ENCODE data around the gene REEP3. TPM values are rescaled to one million over a fixed set of nuclear protein-coding genes. Genes with fewer than 3 reads are reported as not detected.
"Not testable (repeated sequence)": the region's sequence is repeated elsewhere in the genome, so short reads cannot be mapped to it uniquely, and the experiment has no call there.

Gene REEP3
- total RNA-seq, 4 donors from 2014 or later, result 22.8 to 36.7 (median 32.1) TPM

- in situ Hi-C loops (cut with MboI; ENCODE audit: low sequenced_read_pairs in 4 of 4), result no loop called here
- no peaks in the 10 kb centered on the region for H3K36me3 ChIP-seq
- no peak for ATAC-seq
- no peak overlapping the region for H3K27ac ChIP-seq
- DNase-seq, result no peak
- no peak for TF ChIP-seq POLR2A (IDR thresholded peaks at IDR 0.05)
- TF ChIP-seq CTCF (IDR thresholded peaks at IDR 0.05 in 4 of 5, conservative IDR thresholded peaks at IDR 0.05 in 1 of 5), result no peak
- intact Hi-C loops (cut with DNase I; ENCODE audit: low total_unique reads), result no loop called here
- H3K9me3 ChIP-seq, result no peaks in the 10 kb centered on the region
- H3K4me1 ChIP-seq, result no peaks in the 10 kb centered on the region
- no peaks in the 10 kb centered on the region for H3K27me3 ChIP-seq
- H3K4me3 ChIP-seq, result no peak overlapping the region
Measured at GRCh38 chr10:63653747-63654146, 132.5 kb downstream of the REEP3 start.

- no peaks in the 10 kb centered on the region for H3K9me3 ChIP-seq
- TF ChIP-seq POLR2A (IDR thresholded peaks at IDR 0.05) (no peak), CTCF (IDR thresholded peaks at IDR 0.05 in 4 of 5, conservative IDR thresholded peaks at IDR 0.05 in 1 of 5) (no peak)
- H3K36me3 ChIP-seq, result no peaks in the 10 kb centered on the region
- no peak for ATAC-seq
- no peaks in the 10 kb centered on the region for H3K4me1 ChIP-seq
- no peak for DNase-seq
- no peak overlapping the region for H3K4me3 ChIP-seq
- intact Hi-C loops (cut with DNase I; ENCODE audit: low total_unique reads), result no loop called here
- no peaks in the 10 kb centered on the region for H3K27me3 ChIP-seq
- no peak overlapping the region for H3K27ac ChIP-seq
- in situ Hi-C loops (cut with MboI; ENCODE audit: low sequenced_read_pairs in 4 of 4), result no loop called here
Measured at GRCh38 chr10:63657761-63658160, 136.6 kb downstream of the REEP3 start.

- DNase-seq; intact Hi-C loops (cut with DNase I; ENCODE audit: low total_unique reads); in situ Hi-C loops (cut with MboI; ENCODE audit: low sequenced_read_pairs in 4 of 4); H3K4me1 ChIP-seq; H3K9me3 ChIP-seq; ATAC-seq; H3K4me3 ChIP-seq; H3K36me3 ChIP-seq; H3K27me3 ChIP-seq: not testable (repeated sequence)
- H3K27ac ChIP-seq, result peak overlapping the region in 1 of 4 donors; percentile 13
Measured at GRCh38 chr10:63660941-63661340, 139.7 kb downstream of the REEP3 start.

DNA sequence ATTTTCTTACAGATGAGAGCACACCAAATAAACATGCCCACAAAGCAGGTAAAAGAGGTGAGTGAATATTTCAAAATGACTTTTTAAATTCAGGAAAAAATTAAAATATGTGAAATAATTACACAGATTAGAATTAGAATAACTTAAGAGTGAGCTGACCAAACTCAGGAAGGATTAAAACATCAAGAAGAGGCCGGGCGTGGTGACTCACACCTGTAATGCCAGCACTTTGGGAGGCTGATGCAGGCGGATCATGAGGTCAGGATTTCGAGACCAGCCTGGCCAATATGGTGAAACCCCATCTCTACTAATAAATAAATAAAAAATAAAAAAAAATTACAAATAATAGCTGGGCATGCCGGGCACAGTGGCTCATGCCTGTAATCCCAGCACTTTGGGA, 140.1 kb downstream of the REEP3 start:
- Histone ChIP-seq H3K9me3 (no peaks in the 10 kb centered on the region), H3K27me3 (no peaks in the 10 kb centered on the region), H3K36me3 (no peaks in the 10 kb centered on the region), H3K27ac (peak overlapping the region in 1 of 4 donors; percentile 13), H3K4me1 (peaks cover 0 to 2% of the 10 kb centered on the region in 2 donors), H3K4me3 (no peak overlapping the region)
- no peak for DNase-seq
- intact Hi-C loops (cut with DNase I; ENCODE audit: low total_unique reads), result no loop called here
- in situ Hi-C loops (cut with MboI; ENCODE audit: low sequenced_read_pairs in 4 of 4), result no loop called here
- ATAC-seq, result no peak
- TF ChIP-seq CTCF (IDR thresholded peaks at IDR 0.05 in 4 of 5, conservative IDR thresholded peaks at IDR 0.05 in 1 of 5), result no peak
- no peak for TF ChIP-seq POLR2A (IDR thresholded peaks at IDR 0.05)

- no peak for TF ChIP-seq POLR2A (IDR thresholded peaks at IDR 0.05)
- TF ChIP-seq CTCF (IDR thresholded peaks at IDR 0.05 in 4 of 5, conservative IDR thresholded peaks at IDR 0.05 in 1 of 5), result no peak
- in situ Hi-C loops (cut with MboI; ENCODE audit: low sequenced_read_pairs in 4 of 4), result no loop called here
- DNase-seq (no peak), ATAC-seq (no peak)
- Histone ChIP-seq H3K27ac (no peak overlapping the region), H3K4me3 (no peak overlapping the region), H3K4me1 (peaks cover 0 to 15% of the 10 kb centered on the region in 2 donors), H3K36me3 (no peaks in the 10 kb centered on the region), H3K27me3 (no peaks in the 10 kb centered on the region), H3K9me3 (no peaks in the 10 kb centered on the region)
- intact Hi-C loops (cut with DNase I; ENCODE audit: low total_unique reads), result no loop called here
Measured at GRCh38 chr10:63664341-63664885, 143.2 kb downstream of the REEP3 start.

DNA sequence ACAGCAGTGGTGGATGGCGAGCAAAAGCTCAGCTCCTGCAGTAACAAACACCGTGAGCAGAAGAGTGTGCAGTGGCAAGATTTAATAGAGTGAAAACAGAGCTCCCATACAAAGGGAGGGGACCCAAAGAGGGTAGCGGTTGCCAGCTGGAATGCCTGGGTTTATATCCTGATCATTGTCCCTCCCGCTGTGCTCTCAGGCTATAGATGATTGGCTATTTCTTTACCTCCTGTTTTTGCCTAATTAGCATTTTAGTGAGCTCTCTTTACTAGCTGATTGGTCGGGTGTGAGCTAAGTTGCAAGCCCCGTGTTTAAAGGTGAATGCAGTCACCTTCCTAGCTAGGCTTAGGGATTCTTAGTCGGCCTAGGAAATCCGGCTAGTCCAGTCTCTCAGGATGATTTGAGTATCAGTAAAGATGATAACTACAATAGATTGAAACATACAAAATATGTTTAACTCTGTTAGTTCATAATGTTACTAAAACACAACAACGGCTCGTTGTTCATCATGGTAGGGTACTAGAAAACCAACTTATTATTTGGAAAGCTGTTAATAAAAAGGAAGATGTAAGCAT, 143.9 kb downstream of the REEP3 start:
- H3K36me3 ChIP-seq; H3K27ac ChIP-seq; H3K4me3 ChIP-seq; H3K9me3 ChIP-seq; H3K27me3 ChIP-seq; intact Hi-C loops (cut with DNase I; ENCODE audit: low total_unique reads); ATAC-seq; in situ Hi-C loops (cut with MboI; ENCODE audit: low sequenced_read_pairs in 4 of 4); DNase-seq: not testable (repeated sequence)
- H3K4me1 ChIP-seq, result peaks cover 0 to 15% of the 10 kb centered on the region in 2 donors
